GM21447 (cell line): ENCODE data around the gene OPA1.
A peak's percentile ranks its signal among the peaks of the same experiment; 100 is the strongest.
"Not testable (repeated sequence)": the region's sequence is repeated elsewhere in the genome, so short reads cannot be mapped to it uniquely, and the experiment has no call there.

Experiments used
- ATAC-seq: cut with Tn5 transposase; IDR thresholded peaks from one replicate; pipeline ENCODE4 v1.9.1; 2021; ENCODE audit not compliant: unreplicated experiment

OPA1 gene

GRCh38 chr3:193590088-193590856 lies 2.7 kb upstream of the OPA1 start:
- no peak for ATAC-seq

GRCh38 chr3:193593668-193594030 lies 641 bp downstream of the OPA1 start:
- peak; percentile 42 for ATAC-seq

GRCh38 chr3:193594946-193595689 lies 2.1 kb downstream of the OPA1 start:
- ATAC-seq: no peak

GRCh38 chr3:193595939-193596487 lies 3.0 kb downstream of the OPA1 start:
- no peak for ATAC-seq

- no peak for ATAC-seq
Measured at GRCh38 chr3:193598202-193598601, 5.2 kb downstream of the OPA1 start.

GRCh38 chr3:193599393-193599792 lies 6.4 kb downstream of the OPA1 start:
- ATAC-seq: no peak

- ATAC-seq: peak; percentile 90
Measured at GRCh38 chr3:193605876-193606275, 12.9 kb downstream of the OPA1 start.

GRCh38 chr3:193606892-193607291 lies 13.9 kb downstream of the OPA1 start:
- ATAC-seq: not testable (repeated sequence)

GRCh38 chr3:193610516-193610915 lies 17.5 kb downstream of the OPA1 start:
- not testable (repeated sequence) for ATAC-seq

- ATAC-seq: no peak
Measured at GRCh38 chr3:193614430-193614829, 21.4 kb downstream of the OPA1 start.

- ATAC-seq: no peak
Measured at GRCh38 chr3:193617628-193618027, 24.6 kb downstream of the OPA1 start.

- ATAC-seq: peak; percentile 56
Measured at GRCh38 chr3:193620057-193620456, 27.0 kb downstream of the OPA1 start.

- peak; percentile 86 for ATAC-seq
Measured at GRCh38 chr3:193620650-193621049, 27.6 kb downstream of the OPA1 start.

GRCh38 chr3:193621127-193621526 lies 28.1 kb downstream of the OPA1 start:
- no peak for ATAC-seq

GRCh38 chr3:193630005-193630404 lies 37.0 kb downstream of the OPA1 start:
- no peak for ATAC-seq

GRCh38 chr3:193637831-193638230 lies 44.8 kb downstream of the OPA1 start:
- ATAC-seq: no peak

GRCh38 chr3:193638833-193639232 lies 45.8 kb downstream of the OPA1 start:
- no peak for ATAC-seq

GRCh38 chr3:193640165-193640715 lies 47.2 kb downstream of the OPA1 start:
- ATAC-seq: no peak

GRCh38 chr3:193640728-193641439 lies 47.9 kb downstream of the OPA1 start:
- ATAC-seq: no peak

- no peak for ATAC-seq
Measured at GRCh38 chr3:193641440-193641775, 48.4 kb downstream of the OPA1 start.

GRCh38 chr3:193645806-193646205 lies 52.8 kb downstream of the OPA1 start:
- ATAC-seq: no peak
